SU-DHL-6 (cell line): Measurements from ENCODE around the gene ZBTB49.

Experiments used
- CTCF ChIP-seq: fragments of 200-600 bp; sonication (generic); IDR thresholded peaks from one replicate; pipeline ENCODE4 v1.5.1; 2017; ENCODE audit warnings: antibody characterized with exemption, mild to moderate bottlenecking, low read length, moderate library complexity; ENCODE audit not compliant: insufficient read depth, poor library complexity, severe bottlenecking
- EZH2phosphoT487 ChIP-seq: fragments of 200-600 bp; sonication (generic), shearing (Covaris generic); conservative IDR thresholded peaks from 2 replicates; pipeline ENCODE4 v1.6.1; 2018; ENCODE audit warnings: mild to moderate bottlenecking, antibody characterized with exemption, low read length, moderate library complexity, mixed read lengths

GRCh38 chr4:4361883-4362282 lies 71.8 kb downstream of the ZBTB49 start:
- no peak for TF ChIP-seq CTCF
- TF ChIP-seq EZH2phosphoT487, result no peak
